ENCODE data around the gene RSRC1. TPM values are rescaled to one million over a fixed set of nuclear protein-coding genes. Genes with fewer than 3 reads are reported as not detected.

The RSRC1 gene
- total and polyA plus RNA-seq, 4 donors = 36.7 to 66.5 (median 50.2) TPM

- 100% methylated on average over 1 of the region's 1 CpG for WGBS (ENCODE audit: insufficient coverage)
These were observed 134.4 kb downstream of the RSRC1 start for GRCh38 chr3:158244274-158244673.

GRCh38 chr3:158247288-158247687 lies 137.4 kb downstream of the RSRC1 start:
- no peak for DNase-seq (ENCODE audit: low read depth in 4 of 6, low spot score in 6 of 6)
- Histone ChIP-seq H3K27me3 (ENCODE audit: control insufficient read depth, insufficient read depth, low read length) (no peaks in the 10 kb centered on the region), H3K4me1 (ENCODE audit: control insufficient read depth, insufficient read depth, low read length) (no peaks in the 10 kb centered on the region), H3K36me3 (ENCODE audit: control insufficient read depth, insufficient read depth, low read length) (no peaks in the 10 kb centered on the region), H3K4me3 (ENCODE audit: low read depth, low read length) (no peak overlapping the region), H3K9me3 (ENCODE audit: control insufficient read depth, insufficient read depth, low read length) (peaks cover 5% of the 10 kb centered on the region), H3K27ac (ENCODE audit: low read depth, low read length) (no peak overlapping the region)
- 93% methylated on average over 2 of the region's 3 CpGs for WGBS (ENCODE audit: insufficient coverage)

More at GRCh38 chr3:158244274-158244673, 134.4 kb downstream of the RSRC1 start:
- Histone ChIP-seq H3K36me3 (ENCODE audit: control insufficient read depth, insufficient read depth, low read length) (no peaks in the 10 kb centered on the region), H3K27ac (ENCODE audit: low read depth, low read length) (no peak overlapping the region), H3K9me3 (ENCODE audit: control insufficient read depth, insufficient read depth, low read length) (peaks cover 5% of the 10 kb centered on the region), H3K27me3 (ENCODE audit: control insufficient read depth, insufficient read depth, low read length) (no peaks in the 10 kb centered on the region), H3K4me3 (ENCODE audit: low read depth, low read length) (no peak overlapping the region), H3K4me1 (ENCODE audit: control insufficient read depth, insufficient read depth, low read length) (no peaks in the 10 kb centered on the region)
- DNase-seq (ENCODE audit: low read depth in 4 of 6, low spot score in 6 of 6) = no peak

- Histone ChIP-seq H3K27me3 (ENCODE audit: control insufficient read depth, insufficient read depth, low read length) (no peaks in the 10 kb centered on the region), H3K27ac (ENCODE audit: low read depth, low read length) (no peak overlapping the region), H3K4me1 (ENCODE audit: control insufficient read depth, insufficient read depth, low read length) (no peaks in the 10 kb centered on the region), H3K36me3 (ENCODE audit: control insufficient read depth, insufficient read depth, low read length) (no peaks in the 10 kb centered on the region), H3K4me3 (ENCODE audit: low read depth, low read length) (no peak overlapping the region), H3K9me3 (ENCODE audit: control insufficient read depth, insufficient read depth, low read length) (peaks cover 8% of the 10 kb centered on the region)
- no peak for DNase-seq (ENCODE audit: low read depth in 4 of 6, low spot score in 6 of 6)
These were observed 138.4 kb downstream of the RSRC1 start for GRCh38 chr3:158248261-158248660.

GRCh38 chr3:158249183-158249582 lies 139.3 kb downstream of the RSRC1 start:
- no peaks in the 10 kb centered on the region for H3K36me3 ChIP-seq (ENCODE audit: control insufficient read depth, insufficient read depth, low read length)
- H3K27me3 ChIP-seq (ENCODE audit: control insufficient read depth, insufficient read depth, low read length) = no peaks in the 10 kb centered on the region
- H3K4me1 ChIP-seq (ENCODE audit: control insufficient read depth, insufficient read depth, low read length) = no peaks in the 10 kb centered on the region
- 100% methylated on average over 1 of the region's 2 CpGs for WGBS (ENCODE audit: insufficient coverage)
- no peak overlapping the region for H3K4me3 ChIP-seq (ENCODE audit: low read depth, low read length)
- no peak for DNase-seq (ENCODE audit: low read depth in 4 of 6, low spot score in 6 of 6)
- no peak overlapping the region for H3K27ac ChIP-seq (ENCODE audit: low read depth, low read length)
- H3K9me3 ChIP-seq (ENCODE audit: control insufficient read depth, insufficient read depth, low read length) = peaks cover 7% of the 10 kb centered on the region

GRCh38 chr3:158258619-158259018 lies 148.7 kb downstream of the RSRC1 start:
- Histone ChIP-seq H3K4me3 (ENCODE audit: low read depth, low read length) (no peak overlapping the region), H3K9me3 (ENCODE audit: control insufficient read depth, insufficient read depth, low read length) (no peaks in the 10 kb centered on the region), H3K27me3 (ENCODE audit: control insufficient read depth, insufficient read depth, low read length) (no peaks in the 10 kb centered on the region), H3K27ac (ENCODE audit: low read depth, low read length) (no peak overlapping the region), H3K4me1 (ENCODE audit: control insufficient read depth, insufficient read depth, low read length) (no peaks in the 10 kb centered on the region), H3K36me3 (ENCODE audit: control insufficient read depth, insufficient read depth, low read length) (no peaks in the 10 kb centered on the region)
- WGBS (ENCODE audit: insufficient coverage) = no CpG with 5 or more reads among the region's 3 CpGs
- DNase-seq (ENCODE audit: low read depth in 4 of 6, low spot score in 6 of 6) = no peak

GRCh38 chr3:158260392-158260791 lies 150.5 kb downstream of the RSRC1 start:
- WGBS (ENCODE audit: insufficient coverage) = 82% methylated on average over 3 of the region's 4 CpGs
- H3K9me3 ChIP-seq (ENCODE audit: control insufficient read depth, insufficient read depth, low read length) = no peaks in the 10 kb centered on the region
- no peak for DNase-seq (ENCODE audit: low read depth in 4 of 6, low spot score in 6 of 6)
- H3K4me1 ChIP-seq (ENCODE audit: control insufficient read depth, insufficient read depth, low read length) = no peaks in the 10 kb centered on the region
- no peak overlapping the region for H3K27ac ChIP-seq (ENCODE audit: low read depth, low read length)
- no peaks in the 10 kb centered on the region for H3K27me3 ChIP-seq (ENCODE audit: control insufficient read depth, insufficient read depth, low read length)
- H3K36me3 ChIP-seq (ENCODE audit: control insufficient read depth, insufficient read depth, low read length) = no peaks in the 10 kb centered on the region
- no peak overlapping the region for H3K4me3 ChIP-seq (ENCODE audit: low read depth, low read length)

GRCh38 chr3:158261371-158261991 lies 151.6 kb downstream of the RSRC1 start:
- no peaks in the 10 kb centered on the region for H3K27me3 ChIP-seq (ENCODE audit: control insufficient read depth, insufficient read depth, low read length)
- no peaks in the 10 kb centered on the region for H3K4me1 ChIP-seq (ENCODE audit: control insufficient read depth, insufficient read depth, low read length)
- H3K9me3 ChIP-seq (ENCODE audit: control insufficient read depth, insufficient read depth, low read length) = no peaks in the 10 kb centered on the region
- H3K27ac ChIP-seq (ENCODE audit: low read depth, low read length) = no peak overlapping the region
- no peaks in the 10 kb centered on the region for H3K36me3 ChIP-seq (ENCODE audit: control insufficient read depth, insufficient read depth, low read length)
- WGBS (ENCODE audit: insufficient coverage) = no CpG with 5 or more reads among the region's 4 CpGs
- H3K4me3 ChIP-seq (ENCODE audit: low read depth, low read length) = no peak overlapping the region
- DNase-seq (ENCODE audit: low read depth in 4 of 6, low spot score in 6 of 6) = no peak

GRCh38 chr3:158264894-158265293 lies 155.0 kb downstream of the RSRC1 start:
- no peak overlapping the region for H3K27ac ChIP-seq (ENCODE audit: low read depth, low read length)
- no peaks in the 10 kb centered on the region for H3K4me1 ChIP-seq (ENCODE audit: control insufficient read depth, insufficient read depth, low read length)

GRCh38 chr3:158267015-158267414 lies 157.1 kb downstream of the RSRC1 start:
- H3K4me3 ChIP-seq (ENCODE audit: low read depth, low read length) = no peak overlapping the region
- no peaks in the 10 kb centered on the region for H3K27me3 ChIP-seq (ENCODE audit: control insufficient read depth, insufficient read depth, low read length)
- peaks cover 13% of the 10 kb centered on the region for H3K9me3 ChIP-seq (ENCODE audit: control insufficient read depth, insufficient read depth, low read length)
- no peaks in the 10 kb centered on the region for H3K36me3 ChIP-seq (ENCODE audit: control insufficient read depth, insufficient read depth, low read length)
- H3K4me1 ChIP-seq (ENCODE audit: control insufficient read depth, insufficient read depth, low read length) = no peaks in the 10 kb centered on the region
- WGBS (ENCODE audit: insufficient coverage) = no CpG with 5 or more reads among the region's 1 CpG
- no peak overlapping the region for H3K27ac ChIP-seq (ENCODE audit: low read depth, low read length)
- DNase-seq (ENCODE audit: low read depth in 4 of 6, low spot score in 6 of 6) = no peak

More at GRCh38 chr3:158264894-158265293, 155.0 kb downstream of the RSRC1 start:
- H3K9me3 ChIP-seq (ENCODE audit: control insufficient read depth, insufficient read depth, low read length) = peaks cover 13% of the 10 kb centered on the region
- no peaks in the 10 kb centered on the region for H3K36me3 ChIP-seq (ENCODE audit: control insufficient read depth, insufficient read depth, low read length)
- H3K4me3 ChIP-seq (ENCODE audit: low read depth, low read length) = no peak overlapping the region
- no peak for DNase-seq (ENCODE audit: low read depth in 4 of 6, low spot score in 6 of 6)
- no peaks in the 10 kb centered on the region for H3K27me3 ChIP-seq (ENCODE audit: control insufficient read depth, insufficient read depth, low read length)

- Histone ChIP-seq H3K27me3 (ENCODE audit: control insufficient read depth, insufficient read depth, low read length) (no peaks in the 10 kb centered on the region), H3K27ac (ENCODE audit: low read depth, low read length) (no peak overlapping the region), H3K4me1 (ENCODE audit: control insufficient read depth, insufficient read depth, low read length) (no peaks in the 10 kb centered on the region), H3K9me3 (ENCODE audit: control insufficient read depth, insufficient read depth, low read length) (peaks cover 13% of the 10 kb centered on the region), H3K4me3 (ENCODE audit: low read depth, low read length) (no peak overlapping the region), H3K36me3 (ENCODE audit: control insufficient read depth, insufficient read depth, low read length) (no peaks in the 10 kb centered on the region)
- 92% methylated on average over 2 of the region's 4 CpGs for WGBS (ENCODE audit: insufficient coverage)
- DNase-seq (ENCODE audit: low read depth in 4 of 6, low spot score in 6 of 6) = peak in 1 of 6 donors; percentile 2
These were observed 160.1 kb downstream of the RSRC1 start for GRCh38 chr3:158269942-158270341.
